Measurements from ENCODE around the gene SYT9.
A peak's percentile ranks its signal among the peaks of the same experiment; 100 is the strongest.
"Not testable (repeated sequence)": the region's sequence is repeated elsewhere in the genome, so short reads cannot be mapped to it uniquely, and the experiment has no call there.

Gene SYT9

GRCh38 chr11:7512525-7513233 lies 261.0 kb downstream of the SYT9 start:
- DNase-seq = no peak

- DNase-seq = peak; percentile 83
These were observed 261.8 kb downstream of the SYT9 start, which contains the start of gene PPFIBP2 for GRCh38 chr11:7513234-7514098. PPFIBP2 (plus strand) TSS chr11:7513999; CDS start chr11:7549476, 35,477 bp downstream.

DNA sequence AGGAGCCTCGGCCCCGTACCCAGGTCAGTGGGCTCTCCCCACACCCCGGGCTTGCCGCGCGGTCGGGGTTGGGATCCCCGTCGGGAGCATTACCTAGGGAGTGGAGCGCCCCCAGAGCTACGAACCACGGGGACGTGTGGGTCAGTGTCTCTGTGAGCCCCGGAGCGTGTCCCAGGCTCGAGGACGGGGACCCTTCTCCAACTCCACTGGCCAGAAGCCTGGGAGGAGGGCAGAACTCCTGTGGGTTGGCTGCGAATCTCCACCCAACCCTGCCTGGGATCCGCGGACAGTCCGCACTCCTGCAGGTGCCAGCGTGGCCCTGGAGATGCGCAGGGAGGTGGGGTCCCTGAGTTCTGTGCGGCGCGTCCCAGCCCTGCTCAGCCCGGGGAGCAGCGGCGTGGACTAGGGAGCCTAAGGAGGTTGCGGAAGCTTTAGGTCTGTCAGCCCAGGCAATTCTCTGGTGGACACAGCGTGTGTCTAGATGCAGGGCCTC lies 262.4 kb downstream of the SYT9 start:
- no peak for DNase-seq

- DNase-seq = no peak
These were observed 263.8 kb downstream of the SYT9 start for GRCh38 chr11:7515447-7515886.

- DNase-seq = no peak
These were observed 264.8 kb downstream of the SYT9 start for GRCh38 chr11:7516475-7516874.

DNA sequence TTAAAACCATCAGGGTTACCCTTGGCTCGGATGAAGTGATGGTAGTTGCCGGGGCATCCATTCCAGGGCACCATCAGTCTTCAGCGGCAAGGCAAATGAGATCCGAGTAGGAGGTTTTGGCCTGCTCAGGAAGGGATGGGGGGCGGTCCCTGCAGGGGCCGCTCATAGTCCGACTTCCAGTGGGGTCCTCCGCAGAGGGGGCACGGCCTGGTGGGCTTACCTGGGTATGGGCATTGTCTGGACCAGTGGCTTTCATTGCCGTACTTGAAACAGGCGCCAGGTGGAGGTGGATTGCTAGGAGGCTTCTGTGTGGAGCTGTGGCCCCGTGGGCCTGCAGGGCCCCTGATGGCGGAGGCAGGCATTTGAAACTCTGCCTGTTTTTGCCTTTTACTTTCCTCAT lies 266.0 kb downstream of the SYT9 start:
- DNase-seq = not testable (repeated sequence)
